Measurements from ENCODE around the gene MYH14. TPM values are rescaled to one million over a fixed set of nuclear protein-coding genes. Genes with fewer than 3 reads are reported as not detected.
"Not testable (repeated sequence)": the region's sequence is repeated elsewhere in the genome, so short reads cannot be mapped to it uniquely, and the experiment has no call there.

Gene MYH14
- total RNA-seq, 1 donor from 2014 or later: not detected

DNA sequence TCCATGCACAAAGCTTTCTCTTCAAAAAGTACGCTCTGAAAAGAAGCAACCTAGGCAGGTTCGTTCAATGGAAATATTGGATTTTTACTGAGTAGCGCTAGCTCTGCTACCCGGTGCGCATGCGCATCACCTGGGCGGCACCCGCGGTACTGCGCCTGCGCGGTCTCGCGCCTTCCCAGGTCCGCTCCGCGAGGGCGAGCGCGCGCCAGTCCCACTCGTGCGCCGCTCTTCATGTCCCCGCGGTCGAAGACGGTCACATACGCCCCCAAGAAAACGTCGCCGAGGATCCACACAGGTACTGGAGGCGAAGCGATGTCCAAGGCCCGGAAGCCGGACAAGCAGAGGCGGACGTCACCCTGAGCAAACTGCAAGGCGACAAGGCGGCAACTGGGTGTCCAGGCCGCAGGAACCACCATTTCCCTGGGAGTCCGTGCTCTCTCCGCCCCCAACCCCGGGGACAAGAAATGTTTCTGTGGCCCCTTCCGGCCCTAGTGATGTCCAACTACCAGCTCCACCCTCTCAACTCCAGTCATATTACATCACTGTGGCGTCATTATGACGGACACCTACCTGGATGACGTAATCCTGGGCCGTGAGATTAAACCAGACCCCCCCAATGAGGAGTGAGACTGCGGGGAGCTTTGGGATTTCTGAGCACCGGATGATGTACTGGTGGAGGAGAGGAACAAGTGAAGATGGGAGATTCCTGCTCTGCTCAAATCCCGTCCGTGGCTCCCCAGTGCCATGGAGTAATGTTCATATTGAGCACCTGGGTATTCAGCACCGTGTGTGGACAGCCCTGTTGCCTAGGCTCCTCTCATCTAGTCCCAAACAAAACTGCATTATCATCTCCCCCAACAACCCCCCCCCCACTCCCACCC is 130.6 kb downstream of the MYH14 start:
- Mint-ChIP-seq H3K4me1 (ENCODE audit: low read depth, unreplicated experiment) (no peaks in the 10 kb centered on the region), H3K27me3 (ENCODE audit: low read depth, unreplicated experiment) (no peaks in the 10 kb centered on the region), H3K4me3 (ENCODE audit: unreplicated experiment) (no peak overlapping the region), H3K27ac (ENCODE audit: unreplicated experiment) (no peak overlapping the region), H3K36me3 (ENCODE audit: low read depth, unreplicated experiment) (peaks cover 2% of the 10 kb centered on the region), H3K9me3 (ENCODE audit: unreplicated experiment) (peaks cover 21% of the 10 kb centered on the region)
- H3K4me3 ChIP-seq (ENCODE audit: insufficient read depth, low read depth, low read length): peak overlapping the region; percentile 59
- peak overlapping the region; percentile 97 for H2AFZ ChIP-seq (ENCODE audit: low read depth, low read length)
- no peaks in the 10 kb centered on the region for H4K20me1 ChIP-seq (ENCODE audit: insufficient read depth, low read length)
- H3K4me1 ChIP-seq (ENCODE audit: insufficient read depth, low read length): peaks cover 8% of the 10 kb centered on the region
- H3K4me2 ChIP-seq (ENCODE audit: low read length): peak overlapping the region; percentile 81
- peaks cover 15% of the 10 kb centered on the region for H3K27me3 ChIP-seq (ENCODE audit: insufficient read depth, low read length)
- peak overlapping the region; percentile 47 for H3K9ac ChIP-seq (ENCODE audit: low read length)
- TF ChIP-seq, protein P1, sequence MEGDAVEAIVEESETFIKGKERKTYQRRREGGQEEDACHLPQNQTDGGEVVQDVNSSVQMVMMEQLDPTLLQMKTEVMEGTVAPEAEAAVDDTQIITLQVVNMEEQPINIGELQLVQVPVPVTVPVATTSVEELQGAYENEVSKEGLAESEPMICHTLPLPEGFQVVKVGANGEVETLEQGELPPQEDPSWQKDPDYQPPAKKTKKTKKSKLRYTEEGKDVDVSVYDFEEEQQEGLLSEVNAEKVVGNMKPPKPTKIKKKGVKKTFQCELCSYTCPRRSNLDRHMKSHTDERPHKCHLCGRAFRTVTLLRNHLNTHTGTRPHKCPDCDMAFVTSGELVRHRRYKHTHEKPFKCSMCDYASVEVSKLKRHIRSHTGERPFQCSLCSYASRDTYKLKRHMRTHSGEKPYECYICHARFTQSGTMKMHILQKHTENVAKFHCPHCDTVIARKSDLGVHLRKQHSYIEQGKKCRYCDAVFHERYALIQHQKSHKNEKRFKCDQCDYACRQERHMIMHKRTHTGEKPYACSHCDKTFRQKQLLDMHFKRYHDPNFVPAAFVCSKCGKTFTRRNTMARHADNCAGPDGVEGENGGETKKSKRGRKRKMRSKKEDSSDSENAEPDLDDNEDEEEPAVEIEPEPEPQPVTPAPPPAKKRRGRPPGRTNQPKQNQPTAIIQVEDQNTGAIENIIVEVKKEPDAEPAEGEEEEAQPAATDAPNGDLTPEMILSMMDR (IDR thresholded peaks at IDR 0.05; ENCODE audit: insufficient read depth, low read depth, low read length): no peak
- no peak for TF ChIP-seq EZH2 (IDR thresholded peaks at IDR 0.05; ENCODE audit: insufficient read depth, low read length)
- no peak overlapping the region for H3K27ac ChIP-seq (ENCODE audit: low read depth, low read length)
- H3K36me3 ChIP-seq (ENCODE audit: insufficient read depth, low read length): no peaks in the 10 kb centered on the region
- H3K79me2 ChIP-seq (ENCODE audit: insufficient read depth, low read length): no peaks in the 10 kb centered on the region
- DNase-seq (ENCODE audit: low read depth) (peak; percentile 6), FAIRE-seq (no peak)
- peaks cover 3% of the 10 kb centered on the region for H3K9me3 ChIP-seq (ENCODE audit: insufficient read depth, low read depth, low read length)

DNA sequence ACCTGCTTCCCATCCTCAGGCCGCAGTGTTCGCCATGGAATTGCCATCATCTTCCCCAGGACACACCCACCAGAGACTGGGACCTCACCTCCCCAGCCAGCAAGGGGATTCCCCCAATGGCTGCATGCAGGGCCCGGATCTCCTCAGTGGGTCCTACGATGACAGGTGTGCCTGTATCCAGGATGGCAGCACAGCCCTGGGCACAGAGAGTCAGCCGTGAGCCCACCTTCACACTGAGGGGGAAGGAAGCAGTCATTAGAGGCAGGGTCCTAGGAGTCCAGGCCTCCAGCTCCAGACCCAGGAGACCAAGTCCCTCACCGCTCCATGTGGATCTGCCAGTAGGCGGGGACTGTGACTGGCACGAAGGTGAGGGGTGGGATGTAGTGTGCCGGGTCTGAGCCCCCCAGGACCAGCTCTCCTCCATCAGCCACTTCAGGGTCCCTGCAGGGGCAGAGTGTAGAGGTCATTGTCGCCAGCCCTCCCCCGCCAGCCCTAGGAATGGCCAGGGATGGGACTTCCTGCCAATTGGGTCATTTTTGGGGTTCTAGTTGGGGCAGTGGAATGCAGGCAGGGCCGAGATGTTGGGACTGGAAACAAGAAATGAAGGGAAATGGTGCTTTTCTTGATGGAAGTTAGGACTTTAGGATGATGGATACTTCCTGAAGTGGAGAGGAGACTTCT is 131.5 kb downstream of the MYH14 start:
- peaks cover 14% of the 10 kb centered on the region for H3K9me3 Mint-ChIP-seq (ENCODE audit: unreplicated experiment)
- no peak overlapping the region for H3K27ac ChIP-seq (ENCODE audit: low read depth, low read length)
- no peaks in the 10 kb centered on the region for H4K20me1 ChIP-seq (ENCODE audit: insufficient read depth, low read length)
- H3K27ac Mint-ChIP-seq (ENCODE audit: unreplicated experiment): no peak overlapping the region
- H3K4me1 Mint-ChIP-seq (ENCODE audit: low read depth, unreplicated experiment): no peaks in the 10 kb centered on the region
- no peak for DNase-seq (ENCODE audit: low read depth)
- no peaks in the 10 kb centered on the region for H3K36me3 ChIP-seq (ENCODE audit: insufficient read depth, low read length)
- peaks cover 5% of the 10 kb centered on the region for H3K4me1 ChIP-seq (ENCODE audit: insufficient read depth, low read length)
- no peak for FAIRE-seq
- H3K79me2 ChIP-seq (ENCODE audit: insufficient read depth, low read length): no peaks in the 10 kb centered on the region
- peaks cover 7% of the 10 kb centered on the region for H3K9me3 ChIP-seq (ENCODE audit: insufficient read depth, low read depth, low read length)
- H3K4me2 ChIP-seq (ENCODE audit: low read length): no peak overlapping the region
- H3K27me3 Mint-ChIP-seq (ENCODE audit: low read depth, unreplicated experiment): no peaks in the 10 kb centered on the region
- H3K4me3 ChIP-seq (ENCODE audit: insufficient read depth, low read depth, low read length): no peak overlapping the region
- H3K36me3 Mint-ChIP-seq (ENCODE audit: low read depth, unreplicated experiment): peaks cover 2% of the 10 kb centered on the region
- no peak overlapping the region for H3K4me3 Mint-ChIP-seq (ENCODE audit: unreplicated experiment)
- H3K27me3 ChIP-seq (ENCODE audit: insufficient read depth, low read length): peaks cover 13% of the 10 kb centered on the region
- no peak overlapping the region for H2AFZ ChIP-seq (ENCODE audit: low read depth, low read length)
- no peak for TF ChIP-seq EZH2 (IDR thresholded peaks at IDR 0.05; ENCODE audit: insufficient read depth, low read length)
- TF ChIP-seq, protein P1 (IDR thresholded peaks at IDR 0.05; ENCODE audit: insufficient read depth, low read depth, low read length): no peak
- no peak overlapping the region for H3K9ac ChIP-seq (ENCODE audit: low read length)

- not testable (repeated sequence) for H3K4me3 Mint-ChIP-seq (ENCODE audit: unreplicated experiment); FAIRE-seq; H3K27me3 ChIP-seq (ENCODE audit: insufficient read depth, low read length); H3K9ac ChIP-seq (ENCODE audit: low read length); H3K4me2 ChIP-seq (ENCODE audit: low read length); H3K4me1 Mint-ChIP-seq (ENCODE audit: low read depth, unreplicated experiment); H3K9me3 ChIP-seq (ENCODE audit: insufficient read depth, low read depth, low read length); H3K79me2 ChIP-seq (ENCODE audit: insufficient read depth, low read length); H3K4me1 ChIP-seq (ENCODE audit: insufficient read depth, low read length); H3K27ac ChIP-seq (ENCODE audit: low read depth, low read length); DNase-seq (ENCODE audit: low read depth); H3K36me3 Mint-ChIP-seq (ENCODE audit: low read depth, unreplicated experiment); H4K20me1 ChIP-seq (ENCODE audit: insufficient read depth, low read length); H3K27me3 Mint-ChIP-seq (ENCODE audit: low read depth, unreplicated experiment); H2AFZ ChIP-seq (ENCODE audit: low read depth, low read length); H3K36me3 ChIP-seq (ENCODE audit: insufficient read depth, low read length); H3K27ac Mint-ChIP-seq (ENCODE audit: unreplicated experiment); H3K4me3 ChIP-seq (ENCODE audit: insufficient read depth, low read depth, low read length)
- H3K9me3 Mint-ChIP-seq (ENCODE audit: unreplicated experiment): peaks cover 17% of the 10 kb centered on the region
Observed at GRCh38 chr19:50337031-50337430, 133.6 kb downstream of the MYH14 start.
